ENCODE results near the gene LYRM4. TPM values are rescaled to one million over a fixed set of nuclear protein-coding genes. Genes with fewer than 3 reads are reported as not detected.
A peak's percentile ranks its signal among the peaks of the same experiment; 100 is the strongest.

LYRM4 gene
- total RNA-seq, 1 donor from 2014 or later = 23.3 TPM

- ATAC-seq = no peak
- intact Hi-C loops (cut with DNase I) = no loop called here
Observed at GRCh38 chr6:5119090-5119951, 141.4 kb downstream of the LYRM4 start.

GRCh38 chr6:5116243-5116991 lies 144.3 kb downstream of the LYRM4 start:
- intact Hi-C loops (cut with DNase I) = no loop called here
- DNase-seq (ENCODE audit: missing footprints) = no peak
- ATAC-seq = no peak

More at GRCh38 chr6:5119090-5119951, 141.4 kb downstream of the LYRM4 start:
- no peak for DNase-seq (ENCODE audit: missing footprints)

GRCh38 chr6:5115168-5115567 lies 145.6 kb downstream of the LYRM4 start:
- DNase-seq (ENCODE audit: missing footprints) = no peak
- intact Hi-C loops (cut with DNase I) = loop anchor here (2.0 kb wide), 1 partner anchor 36 kb away; no protein-coding TSS in a partner anchor
- ATAC-seq = peak; percentile 42

- DNase-seq (ENCODE audit: missing footprints) = no peak
- no peak for ATAC-seq
- intact Hi-C loops (cut with DNase I) = no loop called here
Observed at GRCh38 chr6:5113096-5113495, 147.7 kb downstream of the LYRM4 start.

GRCh38 chr6:5112066-5112799 lies 148.5 kb downstream of the LYRM4 start:
- intact Hi-C loops (cut with DNase I) = no loop called here
- no peak for ATAC-seq
- no peak for DNase-seq (ENCODE audit: missing footprints)

- intact Hi-C loops (cut with DNase I) = no loop called here
- DNase-seq (ENCODE audit: missing footprints) (no peak), ATAC-seq (no peak)
Observed at GRCh38 chr6:5111626-5112025, 149.1 kb downstream of the LYRM4 start.

GRCh38 chr6:5110246-5110645 lies 150.5 kb downstream of the LYRM4 start:
- DNase-seq (ENCODE audit: missing footprints) = no peak
- no peak for ATAC-seq
- intact Hi-C loops (cut with DNase I) = no loop called here

- DNase-seq (ENCODE audit: missing footprints) (no peak), ATAC-seq (no peak)
- intact Hi-C loops (cut with DNase I) = no loop called here
Observed at GRCh38 chr6:5109436-5109835, 151.3 kb downstream of the LYRM4 start.

- intact Hi-C loops (cut with DNase I) = loop anchor here (1.0 kb wide), 1 partner anchor 24 kb away; no protein-coding TSS in a partner anchor
- no peak for DNase-seq (ENCODE audit: missing footprints)
- ATAC-seq = no peak
Observed at GRCh38 chr6:5108536-5109150, 152.1 kb downstream of the LYRM4 start.

GRCh38 chr6:5108068-5108467 lies 152.7 kb downstream of the LYRM4 start:
- ATAC-seq = peak; percentile 90
- intact Hi-C loops (cut with DNase I) = loop anchor here (1.0 kb wide), 1 partner anchor 24 kb away; no protein-coding TSS in a partner anchor

GRCh38 chr6:5107341-5107740 lies 153.4 kb downstream of the LYRM4 start:
- ATAC-seq (peak; percentile 71), DNase-seq (ENCODE audit: missing footprints) (no peak)
- intact Hi-C loops (cut with DNase I) = no loop called here

More at GRCh38 chr6:5108068-5108467, 152.7 kb downstream of the LYRM4 start:
- DNase-seq (ENCODE audit: missing footprints) = no peak

GRCh38 chr6:5105146-5105545 lies 155.6 kb downstream of the LYRM4 start:
- ATAC-seq = no peak
- intact Hi-C loops (cut with DNase I) = no loop called here
- DNase-seq (ENCODE audit: missing footprints) = no peak

- intact Hi-C loops (cut with DNase I) = no loop called here
- ATAC-seq (no peak), DNase-seq (ENCODE audit: missing footprints) (no peak)
Observed at GRCh38 chr6:5104667-5105066, 156.1 kb downstream of the LYRM4 start.

- intact Hi-C loops (cut with DNase I) = no loop called here
- ATAC-seq = no peak
- DNase-seq (ENCODE audit: missing footprints) = no peak
Observed at GRCh38 chr6:5103250-5103649, 157.5 kb downstream of the LYRM4 start.

- ATAC-seq = no peak
- intact Hi-C loops (cut with DNase I) = no loop called here
- no peak for DNase-seq (ENCODE audit: missing footprints)
Observed at GRCh38 chr6:5102267-5102970, 158.3 kb downstream of the LYRM4 start.

- no peak for ATAC-seq
- intact Hi-C loops (cut with DNase I) = no loop called here
- no peak for DNase-seq (ENCODE audit: missing footprints)
Observed at GRCh38 chr6:5100806-5101205, 159.9 kb downstream of the LYRM4 start.

- no peak for ATAC-seq
- intact Hi-C loops (cut with DNase I) = no loop called here
- no peak for DNase-seq (ENCODE audit: missing footprints)
Observed at GRCh38 chr6:5099537-5099936, 161.2 kb downstream of the LYRM4 start.

All from Right ventricle myocardium inferior (tissue), 1 donor.